Embryonic facial prominence (tissue), 1 donor: ENCODE data around the gene SPO11.

Experiments
- DNase-seq: peaks from one replicate; pipeline ENCODE4 v3.0.0-alpha.2; 2016; ENCODE audit errors: extremely low spot score

Gene SPO11

GRCh38 chr20:57329608-57330221, at the start of gene SPO11:
Gene SPO11 (plus strand): TSS chr20:57329803. CDS start chr20:57329868, 65 bp downstream.
- no peak for DNase-seq

GRCh38 chr20:57280221-57280620, 49.4 kb upstream of the SPO11 start:
- DNase-seq: no peak

GRCh38 chr20:57281900-57282299, 47.7 kb upstream of the SPO11 start:
- DNase-seq: no peak

GRCh38 chr20:57282670-57283361, 46.8 kb upstream of the SPO11 start:
- peak; percentile 72 for DNase-seq

GRCh38 chr20:57283860-57284259, 45.7 kb upstream of the SPO11 start:
- no peak for DNase-seq

GRCh38 chr20:57287007-57287880, 42.4 kb upstream of the SPO11 start:
- no peak for DNase-seq

GRCh38 chr20:57287901-57288300, 41.7 kb upstream of the SPO11 start:
- no peak for DNase-seq

GRCh38 chr20:57288651-57289277, 40.8 kb upstream of the SPO11 start:
- DNase-seq: no peak

GRCh38 chr20:57289391-57290177, 40.0 kb upstream of the SPO11 start:
- no peak for DNase-seq

- DNase-seq: no peak
Measured at GRCh38 chr20:57290178-57290484, 39.5 kb upstream of the SPO11 start.

GRCh38 chr20:57291003-57291402, 38.6 kb upstream of the SPO11 start:
- DNase-seq: no peak

GRCh38 chr20:57291694-57292093, 37.9 kb upstream of the SPO11 start:
- no peak for DNase-seq

GRCh38 chr20:57292611-57293010, 37.0 kb upstream of the SPO11 start:
- DNase-seq: no peak

GRCh38 chr20:57293995-57294394, 35.6 kb upstream of the SPO11 start:
- no peak for DNase-seq

GRCh38 chr20:57294550-57294949, 35.1 kb upstream of the SPO11 start:
- DNase-seq: no peak

- DNase-seq: no peak
Measured at GRCh38 chr20:57298457-57298856, 31.1 kb upstream of the SPO11 start.

- no peak for DNase-seq
Measured at GRCh38 chr20:57301026-57301425, 28.6 kb upstream of the SPO11 start.

GRCh38 chr20:57306747-57307146, 22.9 kb upstream of the SPO11 start:
- no peak for DNase-seq

GRCh38 chr20:57308451-57309271, 20.9 kb upstream of the SPO11 start:
- no peak for DNase-seq

- DNase-seq: no peak
Measured at GRCh38 chr20:57309544-57310115, 20.0 kb upstream of the SPO11 start.
